Stimulated activated CD8-positive, alpha-beta memory T cell treated with anti-CD3 and anti-CD28 coated beads, Interleukin-4, amount 100 ng/mL, for 1 hour (primary cell): ENCODE measurements around the gene SLC25A27.

Experiments
- DNase-seq, 2 donors: peaks; one replicate each; pipeline ENCODE4 v3.0.0-alpha.2; 2020; ENCODE audit warnings: low read depth in 2 of 2, low spot score in 1 of 2

Gene SLC25A27

DNA sequence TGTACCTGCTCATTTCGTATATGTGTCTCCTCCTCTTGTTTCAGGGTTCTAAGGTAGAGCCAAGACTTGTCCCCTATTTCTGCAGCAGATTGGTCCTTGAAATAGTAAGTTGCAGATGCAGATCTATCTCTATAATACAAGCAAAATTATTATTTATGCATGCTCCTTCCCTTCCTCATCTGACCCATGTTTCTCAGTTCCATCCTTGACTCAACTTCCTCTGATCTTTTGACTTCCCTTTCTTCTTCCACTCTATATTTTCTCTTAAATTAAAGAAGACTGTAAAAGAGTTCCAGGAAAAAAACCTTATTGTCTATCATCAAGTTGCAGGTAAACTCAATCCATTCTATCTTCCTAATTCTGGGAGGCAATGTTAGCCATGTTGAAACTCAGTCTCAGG, 58.7 kb downstream of the SLC25A27 start:
- DNase-seq, result no peak

GRCh38 chr6:46715141-46715540, 62.4 kb downstream of the SLC25A27 start:
- no peak for DNase-seq

DNA sequence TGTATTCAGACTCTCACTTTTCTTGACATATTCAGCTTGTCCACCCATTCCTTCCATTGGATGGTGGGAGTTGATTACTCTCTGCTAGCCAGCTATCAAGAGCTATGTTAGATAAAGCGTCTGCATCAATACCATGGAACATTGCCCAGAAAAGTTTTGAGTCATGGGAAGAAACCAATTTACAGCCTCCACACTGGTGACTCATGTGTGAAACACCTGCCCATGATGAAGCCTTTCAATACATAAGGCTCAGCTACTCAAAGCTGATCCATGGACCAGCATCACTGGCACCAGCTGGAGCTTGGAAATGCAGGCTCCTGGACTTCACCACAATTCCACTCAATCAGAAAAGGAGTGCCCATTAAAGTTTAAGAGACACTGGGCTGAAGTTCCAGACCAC, 66.3 kb downstream of the SLC25A27 start:
- no peak for DNase-seq

DNA sequence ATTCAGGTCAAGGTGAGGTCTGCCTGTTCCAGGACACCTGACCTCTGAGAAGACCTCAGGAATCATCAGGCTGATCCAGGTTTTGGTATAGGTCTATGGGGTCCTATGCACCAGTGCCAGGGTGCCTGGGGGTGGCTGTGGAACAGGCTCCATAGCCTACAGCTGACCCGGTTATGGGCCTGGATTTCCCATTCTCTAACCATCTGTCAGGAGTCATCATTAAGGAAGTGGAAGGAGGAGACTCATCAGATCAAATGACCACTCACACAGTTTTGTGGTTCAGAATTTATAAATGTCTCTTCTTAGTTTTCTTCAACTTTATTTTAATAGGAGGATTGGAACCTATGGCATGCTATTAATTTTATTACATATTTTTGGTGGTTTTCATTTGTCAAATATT, 67.6 kb downstream of the SLC25A27 start:
- no peak for DNase-seq
